AG08396 (cell line): ENCODE measurements around the gene C19orf12.
A peak's percentile ranks its signal among the peaks of the same experiment; 100 is the strongest.

Experiments used
- DNase-seq: peaks from one replicate; pipeline ENCODE4 v3.0.0; 2012; ENCODE audit warnings: low spot score, mixed read lengths

Gene C19orf12

GRCh38 chr19:29714953-29715700 is at the start of gene C19orf12:
Gene C19orf12, minus strand, starts transcription at chr19:29715261. Its CDS starts 6,848 bp downstream, at chr19:29708413.
- DNase-seq, result peak; percentile 73

GRCh38 chr19:29764361-29764760 is 49.3 kb upstream of the C19orf12 start:
- no peak for DNase-seq

GRCh38 chr19:29763196-29763595 is 48.1 kb upstream of the C19orf12 start:
- DNase-seq, result no peak

- no peak for DNase-seq
Measured at GRCh38 chr19:29761575-29762232, 46.6 kb upstream of the C19orf12 start.

- DNase-seq, result no peak
Measured at GRCh38 chr19:29760752-29761502, 45.9 kb upstream of the C19orf12 start.

- no peak for DNase-seq
Measured at GRCh38 chr19:29759359-29759758, 44.3 kb upstream of the C19orf12 start.

- no peak for DNase-seq
Measured at GRCh38 chr19:29758863-29759262, 43.8 kb upstream of the C19orf12 start.

- DNase-seq, result no peak
Measured at GRCh38 chr19:29757551-29757950, 42.5 kb upstream of the C19orf12 start.

GRCh38 chr19:29753934-29754305 is 38.9 kb upstream of the C19orf12 start:
- DNase-seq, result no peak

GRCh38 chr19:29753190-29753933 is 38.3 kb upstream of the C19orf12 start:
- DNase-seq, result no peak

- no peak for DNase-seq
Measured at GRCh38 chr19:29752450-29753025, 37.5 kb upstream of the C19orf12 start.

- DNase-seq, result no peak
Measured at GRCh38 chr19:29751932-29752331, 36.9 kb upstream of the C19orf12 start.

- DNase-seq, result no peak
Measured at GRCh38 chr19:29750001-29750400, 34.9 kb upstream of the C19orf12 start.

GRCh38 chr19:29748996-29749849 is 34.2 kb upstream of the C19orf12 start:
- DNase-seq, result no peak

- DNase-seq, result no peak
Measured at GRCh38 chr19:29745253-29745652, 30.2 kb upstream of the C19orf12 start.

GRCh38 chr19:29743681-29744080 is 28.6 kb upstream of the C19orf12 start:
- DNase-seq, result no peak

- no peak for DNase-seq
Measured at GRCh38 chr19:29741776-29742175, 26.7 kb upstream of the C19orf12 start.

GRCh38 chr19:29741226-29741625 is 26.2 kb upstream of the C19orf12 start:
- no peak for DNase-seq

- no peak for DNase-seq
Measured at GRCh38 chr19:29737461-29738000, 22.5 kb upstream of the C19orf12 start.

GRCh38 chr19:29735829-29736228 is 20.8 kb upstream of the C19orf12 start:
- no peak for DNase-seq
